Lower leg skin (tissue), 3 donors: ENCODE measurements around the gene SEMA3G.

Source experiments
- CTCF ChIP-seq, 3 donors: fragments of 450-650 bp; IDR thresholded peaks; one replicate each; pipeline ENCODE4 v1.5.1; 2016; ENCODE audit warnings: antibody characterized with exemption in 3 of 3, mild to moderate bottlenecking in 3 of 3, moderate library complexity in 2 of 3
- POLR2A ChIP-seq, 2 donors: fragments of 450-650 bp; IDR thresholded peaks; one replicate each; pipeline ENCODE4 v1.6.1; 2016 to 2017; ENCODE audit warnings: antibody characterized with exemption in 2 of 2, mild to moderate bottlenecking in 1 of 2, moderate library complexity in 1 of 2

- TF ChIP-seq CTCF (IDR thresholded peaks at IDR 0.05): no peak
- no peak for TF ChIP-seq POLR2A (IDR thresholded peaks at IDR 0.05)
Measured at GRCh38 chr3:52391096-52391495, 53.8 kb downstream of the SEMA3G start.
